ENCODE data around the gene TIMM8A.

DNA sequence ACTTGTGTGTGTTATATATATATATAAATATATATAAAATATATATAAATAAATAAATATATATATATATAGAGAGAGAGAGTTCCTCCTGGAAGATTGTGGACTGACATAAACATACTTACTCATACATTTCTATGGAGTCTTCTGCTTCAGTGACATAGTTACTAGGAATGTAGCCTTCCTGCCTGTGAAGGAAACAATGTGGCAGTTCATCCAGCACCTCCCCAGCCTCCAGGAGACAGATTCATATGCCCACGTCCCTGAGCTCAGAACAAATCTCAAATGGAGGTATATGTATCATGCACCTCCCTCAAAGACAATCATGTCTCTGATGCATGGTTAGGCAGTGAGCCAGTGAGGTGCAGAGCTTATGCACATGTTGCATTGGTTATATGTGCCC is 11.4 kb upstream of the TIMM8A start:
- TF ChIP-seq, protein P1, sequence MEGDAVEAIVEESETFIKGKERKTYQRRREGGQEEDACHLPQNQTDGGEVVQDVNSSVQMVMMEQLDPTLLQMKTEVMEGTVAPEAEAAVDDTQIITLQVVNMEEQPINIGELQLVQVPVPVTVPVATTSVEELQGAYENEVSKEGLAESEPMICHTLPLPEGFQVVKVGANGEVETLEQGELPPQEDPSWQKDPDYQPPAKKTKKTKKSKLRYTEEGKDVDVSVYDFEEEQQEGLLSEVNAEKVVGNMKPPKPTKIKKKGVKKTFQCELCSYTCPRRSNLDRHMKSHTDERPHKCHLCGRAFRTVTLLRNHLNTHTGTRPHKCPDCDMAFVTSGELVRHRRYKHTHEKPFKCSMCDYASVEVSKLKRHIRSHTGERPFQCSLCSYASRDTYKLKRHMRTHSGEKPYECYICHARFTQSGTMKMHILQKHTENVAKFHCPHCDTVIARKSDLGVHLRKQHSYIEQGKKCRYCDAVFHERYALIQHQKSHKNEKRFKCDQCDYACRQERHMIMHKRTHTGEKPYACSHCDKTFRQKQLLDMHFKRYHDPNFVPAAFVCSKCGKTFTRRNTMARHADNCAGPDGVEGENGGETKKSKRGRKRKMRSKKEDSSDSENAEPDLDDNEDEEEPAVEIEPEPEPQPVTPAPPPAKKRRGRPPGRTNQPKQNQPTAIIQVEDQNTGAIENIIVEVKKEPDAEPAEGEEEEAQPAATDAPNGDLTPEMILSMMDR (IDR thresholded peaks at IDR 0.05) = no peak
- no peak for TF ChIP-seq POLR2A (IDR thresholded peaks at IDR 0.05)
